B cell (primary cell): ENCODE data around the gene KTN1. TPM values are rescaled to one million over a fixed set of nuclear protein-coding genes. Genes with fewer than 3 reads are reported as not detected.

ENCODE experiments used
- ATAC-seq: fragments of 200-7000 bp; cut with Tn5 transposase; one replicate; pipeline ENCODE4 v1.10.0; 2021; ENCODE audit warnings: low read depth, mild to moderate bottlenecking, moderate number of reproducible peaks, moderate library complexity
- CTCF ChIA-PET: fragments of 350-600 bp; sonication (Branson Sonifier 250); formaldehyde crosslinking; loops from one replicate; lab custom pipeline; 2021; ENCODE audit warnings: antibody characterized with exemption, inconsistent platforms; lab: Charles Lee
- POLR2A ChIA-PET: fragments of 350-600 bp; sonication (Branson Sonifier 250); formaldehyde crosslinking; loops from one replicate; lab custom pipeline; 2021; ENCODE audit warnings: antibody characterized with exemption; lab: Charles Lee
- DNase-seq: peaks from one replicate; pipeline ENCODE4 v3.0.0; 2013
- H2AFZ ChIP-seq: 2 replicates; pipeline ENCODE4 v1.6.1; 2012; ENCODE audit warnings: mild to moderate bottlenecking, low read depth, low read length; ENCODE audit not compliant: insufficient read depth, poor library complexity, severe bottlenecking
- H3K27ac ChIP-seq, 2 donors: 1 replicate in 1 of 2; 2 replicates in 1 of 2; pipeline ENCODE4 v1.5.1; 2012 to 2013; ENCODE audit warnings: low read length in 2 of 2, mild to moderate bottlenecking in 2 of 2, moderate library complexity in 1 of 2
- H3K27me3 ChIP-seq, 4 experiments: fragments of 200-600 bp in 1 of 4; sonication (generic) in 1 of 4; replicated peaks in 1 of 4; 1 replicate in 2 of 4; 2 replicates in 2 of 4; pipeline versions ENCODE4 v1.6.1 to v1.7.0; 2013 to 2016; ENCODE audit warnings: low read length in 3 of 4, mild to moderate bottlenecking in 2 of 4, mixed read lengths in 1 of 4, moderate library complexity in 1 of 4; ENCODE audit not compliant: insufficient read depth in 4 of 4, control insufficient read depth in 3 of 4; ENCODE audit errors: control extremely low read depth in 1 of 4
- H3K36me3 ChIP-seq, 2 experiments: replicated peaks in 1 of 2; 1 replicate in 1 of 2; 2 replicates in 1 of 2; pipeline versions ENCODE4 v1.6.1 to v1.7.1; 2013; ENCODE audit warnings: low read length in 1 of 2; ENCODE audit not compliant: insufficient read depth in 2 of 2, control insufficient read depth in 1 of 2; ENCODE audit errors: control extremely low read depth in 1 of 2, extremely low read depth in 1 of 2
- H3K4me1 ChIP-seq, 2 donors: fragments of 200-600 bp in 1 of 2; sonication (generic) in 1 of 2; 1 replicate in 1 of 2; 2 replicates in 1 of 2; pipeline versions ENCODE4 v1.5.1 to v1.6.1; 2013 to 2017; ENCODE audit warnings: low read length in 2 of 2; ENCODE audit not compliant: control insufficient read depth in 2 of 2, insufficient read depth in 2 of 2
- H3K4me2 ChIP-seq: replicated peaks from 2 replicates; pipeline ENCODE3; 2012; ENCODE audit warnings: mild to moderate bottlenecking, low read depth, low read length; ENCODE audit not compliant: poor library complexity, severe bottlenecking
- H3K4me3 ChIP-seq, 5 experiments: fragments of 200-600 bp in 1 of 5; sonication (generic) in 1 of 5; 1 replicate in 3 of 5; 2 replicates in 2 of 5; pipeline versions ENCODE4 v1.5.1 to v1.7.0; 2011 to 2016; ENCODE audit warnings: low read length in 4 of 5, mild to moderate bottlenecking in 4 of 5, low read depth in 2 of 5, control low read depth in 1 of 5, moderate library complexity in 1 of 5; ENCODE audit not compliant: insufficient read depth in 1 of 5; ENCODE audit errors: control extremely low read depth in 1 of 5, extremely low read depth in 1 of 5
- H3K79me2 ChIP-seq: fragments of 200-600 bp; sonication (generic); one replicate; pipeline ENCODE4 v1.6.0; 2016; ENCODE audit warnings: low read length; ENCODE audit not compliant: control insufficient read depth, insufficient read depth
- H3K9ac ChIP-seq: fragments of 200-600 bp; sonication (generic); 2 replicates; pipeline ENCODE4 v1.6.1; 2017; ENCODE audit warnings: mild to moderate bottlenecking, low read length, moderate library complexity
- H3K9me3 ChIP-seq, 3 donors: one replicate each; pipeline versions ENCODE4 v1.6.1 to v1.7.1; 2013; ENCODE audit warnings: low read length in 2 of 3; ENCODE audit not compliant: control insufficient read depth in 2 of 3, insufficient read depth in 1 of 3; ENCODE audit errors: control extremely low read depth in 1 of 3
- H4K20me1 ChIP-seq: 2 replicates; pipeline ENCODE4 v1.6.0; 2012; ENCODE audit warnings: mild to moderate bottlenecking, low read length; ENCODE audit not compliant: insufficient read depth, control insufficient read depth, poor library complexity, severe bottlenecking
- H3K27ac Mint-ChIP-seq: one replicate; pipeline ENCODE4 v1.8.0; 2021; ENCODE audit warnings: mixed read lengths
- H3K27me3 Mint-ChIP-seq: one replicate; pipeline ENCODE4 v1.8.0; 2021; ENCODE audit warnings: mixed read lengths
- H3K4me1 Mint-ChIP-seq: one replicate; pipeline ENCODE4 v1.8.0; 2021; ENCODE audit warnings: mixed read lengths
- H3K4me3 Mint-ChIP-seq: one replicate; pipeline ENCODE4 v1.8.0; 2021; ENCODE audit warnings: mixed read lengths
- H3K9me3 Mint-ChIP-seq: one replicate; pipeline ENCODE4 v1.8.0; 2022; ENCODE audit warnings: mixed read lengths; ENCODE audit not compliant: insufficient read depth
- CTCF ChIP-seq: fragments of 200-600 bp; IDR thresholded peaks from one replicate; pipeline ENCODE4 v1.8.0; 2022; ENCODE audit warnings: antibody characterized with exemption, mild to moderate bottlenecking
- EZH2 ChIP-seq: IDR thresholded peaks from 2 replicates; pipeline ENCODE4 v1.6.1; 2012; ENCODE audit warnings: borderline replicate concordance, low read depth, mild to moderate bottlenecking, moderate library complexity, low read length; ENCODE audit not compliant: insufficient read depth, poor library complexity, severe bottlenecking
- WGBS: methylation state at CpG from one replicate; pipeline ENCODE4 v1.1.5; 2013; ENCODE audit warnings: missing lambda C conversion rate; ENCODE audit not compliant: insufficient coverage; 5-methylcytosine and 5-hydroxymethylcytosine counted together
- intact Hi-C: fragments of 100-400 bp; cut with micrococcal nuclease; formaldehyde crosslinking; loops from one replicate; pipeline ENCODE4 v1.10.0; 2022
- polyA plus RNA-seq: library from polyadenylated mRNA; depleted of rRNA; stranded (reverse); fragments of >200 nt; gene quantifications from 2 replicates; pipeline ENCODE4 v1.2.3, GENCODE V29; 2012
- total RNA-seq, 2 donors: library from RNA; stranded (reverse); fragments of 120-200 nt in 1 of 2; gene quantifications; 1 replicate in 1 of 2; 2 replicates in 1 of 2; pipeline versions ENCODE4 v1.2.3 to v1.2.4, GENCODE V29; 2013 to 2022

KTN1 gene
- total and polyA plus RNA-seq, 2 donors (not counting 1 experiment from before 2014, with no cell fraction given) = 25.8 to 123 TPM

GRCh38 chr14:55711175-55711811 is 131.3 kb downstream of the KTN1 start:
- WGBS = 95% methylated on average over 2 of the region's 3 CpGs
- no peak for DNase-seq
- Histone ChIP-seq H3K36me3 (no peaks in the 10 kb centered on the region), H3K27ac (no peak overlapping the region), H3K9me3 (peaks cover 0 to 6% (median 0%) of the 10 kb centered on the region in 3 donors), H3K4me2 (no peak overlapping the region), H2AFZ (no peak overlapping the region), H3K27me3 (no peaks in the 10 kb centered on the region), H3K4me3 (no peak overlapping the region), H4K20me1 (no peaks in the 10 kb centered on the region), H3K9ac (no peak overlapping the region), H3K4me1 (no peaks in the 10 kb centered on the region), H3K79me2 (no peaks in the 10 kb centered on the region)
- Mint-ChIP-seq H3K4me3 (no peak overlapping the region), H3K27me3 (no peaks in the 10 kb centered on the region), H3K27ac (no peak overlapping the region), H3K9me3 (no peaks in the 10 kb centered on the region), H3K4me1 (no peaks in the 10 kb centered on the region)
- ATAC-seq = no peak
- POLR2A ChIA-PET = no interaction called here
- no peak for TF ChIP-seq CTCF
- no peak for TF ChIP-seq EZH2
- intact Hi-C loops = no loop called here
- CTCF ChIA-PET = interaction anchor here (0.9 kb wide), 1 partner anchor 17 kb away, joined by 5 read pairs; no protein-coding TSS in a partner anchor

GRCh38 chr14:55712491-55712890 is 132.5 kb downstream of the KTN1 start:
- WGBS = 100% methylated on average over 3 of the region's 5 CpGs
- Histone ChIP-seq H3K27ac (no peak overlapping the region), H3K9ac (no peak overlapping the region), H2AFZ (no peak overlapping the region), H3K4me1 (no peaks in the 10 kb centered on the region), H3K9me3 (peaks cover 0 to 6% (median 0%) of the 10 kb centered on the region in 3 donors), H3K79me2 (no peaks in the 10 kb centered on the region), H4K20me1 (no peaks in the 10 kb centered on the region), H3K4me3 (no peak overlapping the region), H3K36me3 (no peaks in the 10 kb centered on the region), H3K27me3 (no peaks in the 10 kb centered on the region), H3K4me2 (no peak overlapping the region)
- DNase-seq (no peak), ATAC-seq (no peak)
- Mint-ChIP-seq H3K4me3 (no peak overlapping the region), H3K9me3 (no peaks in the 10 kb centered on the region), H3K27me3 (no peaks in the 10 kb centered on the region), H3K4me1 (no peaks in the 10 kb centered on the region), H3K27ac (no peak overlapping the region)
- TF ChIP-seq CTCF (no peak), EZH2 (no peak)
- intact Hi-C loops = no loop called here
- ChIA-PET POLR2A (no interaction called here), CTCF (interaction anchor here (0.9 to 1.0 kb wide), 2 partner anchors 16 to 19 kb away, joined by 4 to 5 read pairs; no protein-coding TSS in a partner anchor)
